ENCODE data around the gene ETFB.

Gene ETFB

GRCh38 chr19:51339313-51339686 lies 26.9 kb downstream of the ETFB start:
- TF ChIP-seq TEAD4 (IDR thresholded peaks at IDR 0.05) (no peak), YY1 (IDR thresholded peaks at IDR 0.05; ENCODE audit: low read depth) (0 out of 2 replicates have a peak, but pooled peaks have one; percentile 25)

- no peak for TF ChIP-seq FOXM1 (IDR thresholded peaks at IDR 0.05; ENCODE audit: borderline replicate concordance, low read depth)
- peak; percentile 72 for TF ChIP-seq RAD21 (IDR thresholded peaks at IDR 0.05; ENCODE audit: low read depth)
- TF ChIP-seq CEBPB (IDR thresholded peaks at IDR 0.05) = no peak
- no peak for TF ChIP-seq USF1 (IDR thresholded peaks at IDR 0.05)
- TF ChIP-seq TEAD4 (IDR thresholded peaks at IDR 0.05) = no peak
- TF ChIP-seq MAX (IDR thresholded peaks at IDR 0.05) = peak; percentile 50
- no peak for TF ChIP-seq NFIC (IDR thresholded peaks at IDR 0.05)
- no peak for TF ChIP-seq TCF12 (IDR thresholded peaks at IDR 0.05; ENCODE audit: low read depth)
- TF ChIP-seq ZBTB7A (IDR thresholded peaks at IDR 0.05; ENCODE audit: low read depth) = no peak
- no peak for TF ChIP-seq CREB1 (IDR thresholded peaks at IDR 0.05; ENCODE audit: low read depth)
- no peak for TF ChIP-seq TAF1 (IDR thresholded peaks at IDR 0.05; ENCODE audit: low read depth)
- TF ChIP-seq YY1 (IDR thresholded peaks at IDR 0.05; ENCODE audit: low read depth) = no peak
- no peak for TF ChIP-seq REST (IDR thresholded peaks at IDR 0.05; ENCODE audit: low read depth)
- no peak for TF ChIP-seq EGR1 (IDR thresholded peaks at IDR 0.05)
- TF ChIP-seq EP300 (IDR thresholded peaks at IDR 0.05; ENCODE audit: borderline replicate concordance) = no peak
These were observed 27.4 kb downstream of the ETFB start for GRCh38 chr19:51338563-51339312.

GRCh38 chr19:51337861-51338562 lies 28.2 kb downstream of the ETFB start:
- TF ChIP-seq TEAD4 (IDR thresholded peaks at IDR 0.05) = no peak
- no peak for TF ChIP-seq NFIC (IDR thresholded peaks at IDR 0.05)
- TF ChIP-seq RAD21 (IDR thresholded peaks at IDR 0.05; ENCODE audit: low read depth) = no peak
- TF ChIP-seq TAF1 (IDR thresholded peaks at IDR 0.05; ENCODE audit: low read depth) = no peak
- TF ChIP-seq CEBPB (IDR thresholded peaks at IDR 0.05) = no peak
- no peak for TF ChIP-seq CREB1 (IDR thresholded peaks at IDR 0.05; ENCODE audit: low read depth)
- TF ChIP-seq MAX (IDR thresholded peaks at IDR 0.05) = no peak
- no peak for TF ChIP-seq EGR1 (IDR thresholded peaks at IDR 0.05)
- TF ChIP-seq TCF12 (IDR thresholded peaks at IDR 0.05; ENCODE audit: low read depth) = no peak
- no peak for TF ChIP-seq FOXM1 (IDR thresholded peaks at IDR 0.05; ENCODE audit: borderline replicate concordance, low read depth)
- TF ChIP-seq EP300 (IDR thresholded peaks at IDR 0.05; ENCODE audit: borderline replicate concordance) = no peak
- no peak for TF ChIP-seq ZBTB7A (IDR thresholded peaks at IDR 0.05; ENCODE audit: low read depth)
- TF ChIP-seq YY1 (IDR thresholded peaks at IDR 0.05; ENCODE audit: low read depth) = no peak
- TF ChIP-seq REST (IDR thresholded peaks at IDR 0.05; ENCODE audit: low read depth) = no peak
- no peak for TF ChIP-seq USF1 (IDR thresholded peaks at IDR 0.05)

GRCh38 chr19:51337141-51337860 lies 28.9 kb downstream of the ETFB start:
- TF ChIP-seq RAD21 (IDR thresholded peaks at IDR 0.05; ENCODE audit: low read depth) (no peak), ZBTB7A (IDR thresholded peaks at IDR 0.05; ENCODE audit: low read depth) (no peak), TEAD4 (IDR thresholded peaks at IDR 0.05) (no peak), YY1 (IDR thresholded peaks at IDR 0.05; ENCODE audit: low read depth) (no peak), EP300 (IDR thresholded peaks at IDR 0.05; ENCODE audit: borderline replicate concordance) (no peak), REST (IDR thresholded peaks at IDR 0.05; ENCODE audit: low read depth) (no peak), NFIC (IDR thresholded peaks at IDR 0.05) (no peak), MAX (IDR thresholded peaks at IDR 0.05) (no peak), FOXM1 (IDR thresholded peaks at IDR 0.05; ENCODE audit: borderline replicate concordance, low read depth) (no peak), EGR1 (IDR thresholded peaks at IDR 0.05) (no peak), CEBPB (IDR thresholded peaks at IDR 0.05) (no peak), TCF12 (IDR thresholded peaks at IDR 0.05; ENCODE audit: low read depth) (no peak), USF1 (IDR thresholded peaks at IDR 0.05) (no peak), CREB1 (IDR thresholded peaks at IDR 0.05; ENCODE audit: low read depth) (no peak), TAF1 (IDR thresholded peaks at IDR 0.05; ENCODE audit: low read depth) (no peak)
